ENCODE measurements around the gene ITGA4.

ITGA4 gene

GRCh38 chr2:181517685-181518301 is 60.6 kb downstream of the ITGA4 start:
- peak in 1 of 3 donors; percentile 2 for DNase-seq

GRCh38 chr2:181520253-181520652 is 63.1 kb downstream of the ITGA4 start:
- DNase-seq, result no peak

GRCh38 chr2:181523756-181524155 is 66.6 kb downstream of the ITGA4 start:
- DNase-seq, result no peak

GRCh38 chr2:181526014-181526413 is 68.8 kb downstream of the ITGA4 start:
- DNase-seq, result no peak

- DNase-seq, result no peak
Observed at GRCh38 chr2:181527058-181527457, 69.9 kb downstream of the ITGA4 start.

GRCh38 chr2:181528441-181528840 is 71.3 kb downstream of the ITGA4 start:
- DNase-seq, result no peak

GRCh38 chr2:181536730-181537129 is 79.5 kb downstream of the ITGA4 start:
- no peak for DNase-seq

- DNase-seq, result no peak
Observed at GRCh38 chr2:181540421-181540820, 83.2 kb downstream of the ITGA4 start.

- no peak for DNase-seq
Observed at GRCh38 chr2:181542170-181542569, 85.0 kb downstream of the ITGA4 start.

GRCh38 chr2:181546086-181546485 is 88.9 kb downstream of the ITGA4 start:
- no peak for DNase-seq

GRCh38 chr2:181552808-181553207 is 95.6 kb downstream of the ITGA4 start:
- DNase-seq, result no peak

GRCh38 chr2:181553244-181553643 is 96.1 kb downstream of the ITGA4 start:
- no peak for DNase-seq

- DNase-seq, result peak in 1 of 3 donors; percentile 0
Observed at GRCh38 chr2:181554061-181554830, 97.1 kb downstream of the ITGA4 start.

GRCh38 chr2:181558371-181558770 is 101.2 kb downstream of the ITGA4 start:
- no peak for DNase-seq

GRCh38 chr2:181563101-181563692 is 106.0 kb downstream of the ITGA4 start:
- no peak for DNase-seq

GRCh38 chr2:181566334-181567032 is 109.3 kb downstream of the ITGA4 start:
- no peak for DNase-seq

- no peak for DNase-seq
Observed at GRCh38 chr2:181570059-181570458, 112.9 kb downstream of the ITGA4 start.

- DNase-seq, result peak in 2 of 3 donors; percentile 20 to 21
Observed at GRCh38 chr2:181570833-181571661, 113.9 kb downstream of the ITGA4 start.

- peak; percentile 39 to 57 (median 44) for DNase-seq
Observed at GRCh38 chr2:181573140-181573736, 116.1 kb downstream of the ITGA4 start.

- DNase-seq, result no peak
Observed at GRCh38 chr2:181574321-181574720, 117.1 kb downstream of the ITGA4 start.

- DNase-seq, result no peak
Observed at GRCh38 chr2:181575024-181575649, 118.0 kb downstream of the ITGA4 start.

GRCh38 chr2:181575650-181576025 is 118.5 kb downstream of the ITGA4 start:
- DNase-seq, result peak; percentile 7 to 20 (median 13)

Measured in suppressor macrophage treated with lipopolysaccharide for 1 hour (primary cell).